CD14-positive monocyte (primary cell): ENCODE data around the gene CMYA5. TPM values are rescaled to one million over a fixed set of nuclear protein-coding genes. Genes with fewer than 3 reads are reported as not detected.

Experiments
- DNase-seq, 3 donors: peaks; one replicate each; pipeline ENCODE4 v3.0.0-alpha.2; 2011 to 2022
- H2AFZ ChIP-seq: 2 replicates; pipeline ENCODE4 v1.6.0; 2012; ENCODE audit warnings: mild to moderate bottlenecking, low read depth, low read length, inconsistent platforms; ENCODE audit not compliant: insufficient read depth, poor library complexity, severe bottlenecking
- H3K27ac ChIP-seq, 2 donors: 1 replicate in 1 of 2; 2 replicates in 1 of 2; pipeline ENCODE4 v1.5.1; 2012 to 2013; ENCODE audit warnings: low read length in 2 of 2, control low read depth in 1 of 2, inconsistent platforms in 1 of 2, low read depth in 1 of 2, mild to moderate bottlenecking in 1 of 2
- H3K27me3 ChIP-seq, 2 donors: one replicate each; pipeline versions ENCODE4 v1.6.0 to v1.6.1; 2011 to 2013; ENCODE audit warnings: low read length in 2 of 2; ENCODE audit not compliant: control insufficient read depth in 2 of 2, insufficient read depth in 2 of 2
- H3K36me3 ChIP-seq, 2 donors: replicated peaks in 1 of 2; 1 replicate in 1 of 2; 2 replicates in 1 of 2; pipeline versions ENCODE4 v1.5.1 to v1.6.1; 2012 to 2013; ENCODE audit warnings: low read length in 2 of 2, control low read depth in 1 of 2, inconsistent platforms in 1 of 2, mild to moderate bottlenecking in 1 of 2; ENCODE audit not compliant: insufficient read depth in 2 of 2, control insufficient read depth in 1 of 2
- H3K4me1 ChIP-seq, 2 donors: 1 replicate in 1 of 2; 2 replicates in 1 of 2; pipeline versions ENCODE4 v1.5.1 to v1.6.1; 2012 to 2013; ENCODE audit warnings: low read length in 2 of 2, control low read depth in 1 of 2, inconsistent platforms in 1 of 2, mild to moderate bottlenecking in 1 of 2, moderate library complexity in 1 of 2; ENCODE audit not compliant: insufficient read depth in 2 of 2, control insufficient read depth in 1 of 2
- H3K4me2 ChIP-seq: replicated peaks from 2 replicates; pipeline ENCODE3; 2012; ENCODE audit warnings: low read length, moderate library complexity, mild to moderate bottlenecking; ENCODE audit not compliant: poor library complexity, severe bottlenecking; ENCODE audit errors: extremely low read depth
- H3K4me3 ChIP-seq, 3 experiments: fragments of 200-600 bp in 1 of 3; sonication (generic) in 1 of 3; replicated peaks in 1 of 3; 1 replicate in 2 of 3; 2 replicates in 1 of 3; pipeline ENCODE4 v1.5.1; 2011 to 2013; ENCODE audit warnings: low read length in 3 of 3, mild to moderate bottlenecking in 3 of 3, control low read depth in 2 of 3, low read depth in 2 of 3, inconsistent platforms in 1 of 3, moderate library complexity in 1 of 3
- H3K79me2 ChIP-seq: 2 replicates; pipeline ENCODE4 v1.6.0; 2012; ENCODE audit warnings: mild to moderate bottlenecking, control low read depth, inconsistent platforms, low read length, moderate library complexity; ENCODE audit not compliant: insufficient read depth
- H3K9ac ChIP-seq: 2 replicates; pipeline ENCODE4 v1.6.0; 2017; ENCODE audit warnings: low read length, mild to moderate bottlenecking; ENCODE audit not compliant: insufficient read depth, poor library complexity, severe bottlenecking
- H3K9me3 ChIP-seq, 2 donors: replicated peaks in 1 of 2; 1 replicate in 1 of 2; 2 replicates in 1 of 2; pipeline versions ENCODE4 v1.5.1 to v1.6.1; 2012 to 2013; ENCODE audit warnings: low read length in 2 of 2, control low read depth in 1 of 2; ENCODE audit not compliant: control insufficient read depth in 1 of 2, insufficient read depth in 1 of 2
- H4K20me1 ChIP-seq: 2 replicates; pipeline ENCODE4 v1.6.0; 2012; ENCODE audit warnings: mild to moderate bottlenecking, low read length, control low read depth, moderate library complexity; ENCODE audit not compliant: insufficient read depth
- H3K27ac Mint-ChIP-seq, 7 donors: one replicate each; pipeline ENCODE4 v1.8.0; 2020; ENCODE audit warnings: mild to moderate bottlenecking in 7 of 7, mixed read lengths in 7 of 7, moderate library complexity in 6 of 7, inconsistent platforms in 2 of 7
- H3K27me3 Mint-ChIP-seq, 3 donors: one replicate each; pipeline ENCODE4 v1.8.0; 2021 to 2022; ENCODE audit warnings: low read depth in 3 of 3, mild to moderate bottlenecking in 3 of 3, mixed read lengths in 3 of 3, moderate library complexity in 3 of 3, inconsistent platforms in 1 of 3
- H3K36me3 Mint-ChIP-seq, 2 donors: one replicate each; pipeline ENCODE4 v1.8.0; 2020; ENCODE audit warnings: mixed read lengths in 2 of 2, inconsistent platforms in 1 of 2, mild to moderate bottlenecking in 1 of 2
- H3K4me1 Mint-ChIP-seq: one replicate; pipeline ENCODE4 v1.8.0; 2020; ENCODE audit warnings: mild to moderate bottlenecking, mixed read lengths
- H3K4me3 Mint-ChIP-seq, 2 donors: one replicate each; pipeline ENCODE4 v1.8.0; 2020; ENCODE audit warnings: mild to moderate bottlenecking in 2 of 2, mixed read lengths in 2 of 2, moderate library complexity in 1 of 2
- H3K9me3 Mint-ChIP-seq, 7 donors: one replicate each; pipeline ENCODE4 v1.8.0; 2020 to 2022; ENCODE audit warnings: mixed read lengths in 7 of 7, mild to moderate bottlenecking in 6 of 7, moderate library complexity in 6 of 7, inconsistent platforms in 2 of 7
- CTCF ChIP-seq: fragments of 200-600 bp; IDR thresholded peaks from one replicate; pipeline ENCODE4 v1.8.0; 2022; ENCODE audit warnings: antibody characterized with exemption, mild to moderate bottlenecking
- WGBS: methylation state at CpG from one replicate; pipeline ENCODE4 v1.1.5; 2013; ENCODE audit warnings: missing lambda C conversion rate; ENCODE audit not compliant: insufficient coverage; 5-methylcytosine and 5-hydroxymethylcytosine counted together
- intact Hi-C, 2 donors: fragments of 100-400 bp; cut with micrococcal nuclease; formaldehyde crosslinking; loops; one replicate each; pipeline versions ENCODE4 v1.15.0 to v1.15.1; 2023
- polyA plus RNA-seq, 3 donors: library from polyadenylated mRNA; depleted of rRNA in 1 of 3; unstranded in 2 of 3; stranded (reverse) in 1 of 3; fragments of 300-500 nt in 2 of 3; fragments of >200 nt in 1 of 3; fragmentation: Illumina TruSeq in 2 of 3; gene quantifications; 1 replicate in 2 of 3; 2 replicates in 1 of 3; pipeline ENCODE4 v1.2.3, GENCODE V29; 2012 to 2021

CMYA5 gene
- polyA plus RNA-seq, 3 donors = 0.01 to 0.17 TPM; not detected in 1

DNA sequence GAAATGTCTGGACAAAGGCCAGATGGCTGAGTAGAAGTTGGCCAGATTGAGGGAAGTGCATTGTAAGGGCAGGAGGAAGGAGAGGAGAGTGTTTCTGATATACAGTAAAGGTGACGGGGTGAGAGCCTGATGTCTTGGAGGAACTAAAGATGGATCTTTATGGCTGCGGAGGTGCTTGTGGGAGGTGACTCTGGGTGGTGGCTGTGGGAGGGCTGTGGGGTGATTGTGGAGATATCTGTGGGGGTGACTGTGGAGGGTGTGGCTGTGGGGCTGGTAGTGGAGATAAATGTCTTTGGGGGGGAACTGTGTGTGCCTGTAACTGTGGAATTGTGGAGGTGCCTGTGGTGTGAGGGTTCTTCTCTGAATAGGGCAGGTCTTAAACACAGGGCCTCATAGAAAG, 121.4 kb downstream of the CMYA5 start:
- no peak overlapping the region for H3K27ac Mint-ChIP-seq
- H3K27me3 Mint-ChIP-seq = peaks cover 0 to 3% (median 0%) of the 10 kb centered on the region in 3 donors
- Histone ChIP-seq H3K36me3 (no peaks in the 10 kb centered on the region), H3K27ac (no peak overlapping the region), H4K20me1 (no peaks in the 10 kb centered on the region), H2AFZ (no peak overlapping the region), H3K9me3 (no peaks in the 10 kb centered on the region), H3K4me1 (no peaks in the 10 kb centered on the region), H3K79me2 (no peaks in the 10 kb centered on the region), H3K4me2 (no peak overlapping the region), H3K27me3 (no peaks in the 10 kb centered on the region), H3K4me3 (no peak overlapping the region), H3K9ac (no peak overlapping the region)
- no peak for TF ChIP-seq CTCF
- no peak for DNase-seq
- no peaks in the 10 kb centered on the region for H3K4me1 Mint-ChIP-seq
- intact Hi-C loops = no loop called here
- H3K4me3 Mint-ChIP-seq = no peak overlapping the region
- 86% methylated on average over 1 of the region's 2 CpGs for WGBS
- H3K36me3 Mint-ChIP-seq = no peaks in the 10 kb centered on the region
- no peaks in the 10 kb centered on the region for H3K9me3 Mint-ChIP-seq

- no peak overlapping the region for H3K4me2 ChIP-seq
- H4K20me1 ChIP-seq = no peaks in the 10 kb centered on the region
- no peak overlapping the region for H3K9ac ChIP-seq
- Mint-ChIP-seq H3K27ac (no peak overlapping the region), H3K4me3 (no peak overlapping the region), H3K36me3 (no peaks in the 10 kb centered on the region), H3K4me1 (no peaks in the 10 kb centered on the region), H3K9me3 (no peaks in the 10 kb centered on the region), H3K27me3 (peaks cover 0 to 3% (median 0%) of the 10 kb centered on the region in 3 donors)
- no peaks in the 10 kb centered on the region for H3K4me1 ChIP-seq
- intact Hi-C loops = no loop called here
- H3K79me2 ChIP-seq = no peaks in the 10 kb centered on the region
- 100% methylated on average over 2 of the region's 3 CpGs for WGBS
- no peaks in the 10 kb centered on the region for H3K9me3 ChIP-seq
- H3K27ac ChIP-seq = no peak overlapping the region
- no peak overlapping the region for H3K4me3 ChIP-seq
- H3K36me3 ChIP-seq = no peaks in the 10 kb centered on the region
- no peak overlapping the region for H2AFZ ChIP-seq
- TF ChIP-seq CTCF = no peak
- no peak for DNase-seq
- H3K27me3 ChIP-seq = no peaks in the 10 kb centered on the region
Observed at GRCh38 chr5:79811904-79812303, 122.3 kb downstream of the CMYA5 start.
